ENCODE data around the gene PLCE1.

GRCh38 chr10:93993414-93993781 lies 333 bp upstream of the PLCE1 start:
- TF ChIP-seq POLR2A (IDR thresholded peaks at IDR 0.05; ENCODE audit: low read length) (no peak), GATA1 (IDR thresholded peaks at IDR 0.05; ENCODE audit: low read depth, low read length) (no peak)

All from erythroblast (primary cell).